K562 (cell line): ENCODE measurements around the gene PRKAR2B. TPM values are rescaled to one million over a fixed set of nuclear protein-coding genes. Genes with fewer than 3 reads are reported as not detected.
A peak's percentile ranks its signal among the peaks of the same experiment; 100 is the strongest.

Experiments used
- ATF7 ChIP-seq: fragments of 450-650 bp; IDR thresholded peaks from 2 replicates; pipeline ENCODE4 v1.7.1; 2014; ENCODE audit warnings: mild to moderate bottlenecking, moderate library complexity
- CCNT2 ChIP-seq: IDR thresholded peaks from 2 replicates; pipeline ENCODE4 v1.6.1; 2011; ENCODE audit warnings: borderline replicate concordance, low read depth, mild to moderate bottlenecking, moderate library complexity, mixed read lengths, low read length; ENCODE audit not compliant: insufficient read length; ENCODE audit errors: extremely low read depth
- DDX20 ChIP-seq: fragments of 450-650 bp; IDR thresholded peaks from 2 replicates; pipeline ENCODE4 v1.6.1; 2016; ENCODE audit warnings: missing genetic modification characterization, low read depth, mild to moderate bottlenecking, missing compliant biosample characterization, moderate library complexity
- FOS ChIP-seq: IDR thresholded peaks from 3 replicates; pipeline ENCODE4 v1.6.1; 2011; ENCODE audit not compliant: insufficient read length; ENCODE audit errors: extremely low read depth
- GATAD2B ChIP-seq: fragments of 450-650 bp; IDR thresholded peaks from 2 replicates; pipeline ENCODE4 v1.6.1; 2017; ENCODE audit warnings: mild to moderate bottlenecking, borderline replicate concordance
- HSF4 ChIP-seq: fragments of 250-450 bp; sonication (Bioruptor Pico); IDR thresholded peaks from 2 replicates; pipeline ENCODE4 v2.1.2; 2022; ENCODE audit warnings: mild to moderate bottlenecking, moderate library complexity, borderline replicate concordance
- PHB ChIP-seq: fragments of 250-450 bp; sonication (Bioruptor Pico); IDR thresholded peaks from 2 replicates; pipeline ENCODE4 v1.5.0; 2021
- SMARCE1 ChIP-seq: fragments of 450-650 bp; IDR thresholded peaks from 2 replicates; pipeline ENCODE4 v1.7.1; 2016; ENCODE audit warnings: mild to moderate bottlenecking
- SOX6 ChIP-seq: fragments of 450-650 bp; IDR thresholded peaks from 2 replicates; pipeline ENCODE4 v1.6.1; 2014; ENCODE audit warnings: mild to moderate bottlenecking
- TRIM28 ChIP-seq: fragments of 450-650 bp; IDR thresholded peaks from 2 replicates; pipeline ENCODE4 v1.6.1; 2017
- ZEB2 ChIP-seq: fragments of 450-650 bp; IDR thresholded peaks from 2 replicates; pipeline ENCODE4 v1.6.1; 2016
- ZNF165 ChIP-seq: fragments of 250-450 bp; sonication (Bioruptor Pico); IDR thresholded peaks from 2 replicates; pipeline ENCODE4 v1.4.0; 2020; ENCODE audit warnings: borderline replicate concordance
- ZNF347 ChIP-seq: fragments of 450-650 bp; formaldehyde crosslinking; IDR thresholded peaks from 2 replicates; pipeline ENCODE4 v1.4.0; 2020; ENCODE audit warnings: low read depth, mild to moderate bottlenecking, moderate library complexity
- ZNF696 ChIP-seq: fragments of 250-450 bp; sonication (Bioruptor Pico); conservative IDR thresholded peaks from 2 replicates; pipeline ENCODE4 v1.4.0; 2020; ENCODE audit warnings: mild to moderate bottlenecking, moderate library complexity
- ZSCAN32 ChIP-seq: fragments of 450-650 bp; formaldehyde crosslinking; IDR thresholded peaks from 2 replicates; pipeline ENCODE4 v1.4.0; 2020; ENCODE audit warnings: mild to moderate bottlenecking, moderate library complexity
- polyA plus RNA-seq, 8 experiments: library from polyadenylated mRNA; depleted of rRNA in 4 of 8; stranded (reverse) in 5 of 8; unstranded in 3 of 8; fragments of >200 nt; fragmentation: Nextera tagmentation in 2 of 8; fragmentation: Illumina TruSeq in 1 of 8; extraction: Ambion mirVana in 2 of 8; extraction: Trizol in 1 of 8; gene quantifications; 2 replicates each; pipeline versions ENCODE4 v1.2.1 to v1.2.3, GENCODE V29; 2011 to 2014; ENCODE audit warnings: inconsistent platforms in 1 of 8, missing spikeins in 1 of 8
- total RNA-seq, 7 experiments: library from RNA; depleted of rRNA in 6 of 7; stranded (reverse); fragments of >200 nt in 6 of 7; fragmentation: Illumina TruSeq in 2 of 7; extraction: Trizol in 2 of 7; gene quantifications; 2 replicates each; pipeline versions ENCODE4 v1.2.1 to v1.2.3, GENCODE V29; 2011 to 2021; ENCODE audit warnings: low replicate concordance in 1 of 7
- TF ChIP-seq, protein P1 (sequence below): fragments of 250-450 bp; sonication (Bioruptor Pico); IDR thresholded peaks from 2 replicates; pipeline ENCODE4 v1.8.0; 2022; ENCODE audit warnings: inconsistent platforms, mild to moderate bottlenecking, moderate library complexity, borderline replicate concordance
- TF ChIP-seq, protein P2 (sequence below): sonication (generic); formaldehyde crosslinking; IDR thresholded peaks from 2 replicates; pipeline ENCODE4 v1.8.0; 2022; ENCODE audit warnings: mild to moderate bottlenecking, missing genetic modification reagents, borderline replicate concordance
- TF ChIP-seq, protein P3 (sequence below): fragments of 450-650 bp; IDR thresholded peaks from 2 replicates; pipeline ENCODE4 v1.6.1; 2016; ENCODE audit warnings: antibody characterized with exemption
- TF ChIP-seq, protein P4 (sequence below): fragments of 450-650 bp; IDR thresholded peaks from one replicate; pipeline ENCODE4 v1.6.1; 2018; ENCODE audit warnings: mild to moderate bottlenecking, moderate library complexity; ENCODE audit not compliant: partially characterized antibody
- TF ChIP-seq, protein P5 (sequence below), 2 experiments: fragments of 200-800 bp in 1 of 2; sonication (Bioruptor generic) in 1 of 2; sonication (generic) in 1 of 2; formaldehyde crosslinking in 1 of 2; IDR thresholded peaks in 1 of 2; conservative IDR thresholded peaks in 1 of 2; 2 replicates each; pipeline versions ENCODE4 v1.5.0 to v1.6.1; 2016 to 2020; ENCODE audit warnings: missing compliant biosample characterization in 1 of 2, missing genetic modification characterization in 1 of 2, missing genetic modification reagents in 1 of 2

Gene PRKAR2B
- total and polyA plus RNA-seq, 9 of the 15 experiments (the other 6 are each of a cell fraction or from before 2014, with no cell fraction given): 59.0 to 173 (median 129) TPM

DNA sequence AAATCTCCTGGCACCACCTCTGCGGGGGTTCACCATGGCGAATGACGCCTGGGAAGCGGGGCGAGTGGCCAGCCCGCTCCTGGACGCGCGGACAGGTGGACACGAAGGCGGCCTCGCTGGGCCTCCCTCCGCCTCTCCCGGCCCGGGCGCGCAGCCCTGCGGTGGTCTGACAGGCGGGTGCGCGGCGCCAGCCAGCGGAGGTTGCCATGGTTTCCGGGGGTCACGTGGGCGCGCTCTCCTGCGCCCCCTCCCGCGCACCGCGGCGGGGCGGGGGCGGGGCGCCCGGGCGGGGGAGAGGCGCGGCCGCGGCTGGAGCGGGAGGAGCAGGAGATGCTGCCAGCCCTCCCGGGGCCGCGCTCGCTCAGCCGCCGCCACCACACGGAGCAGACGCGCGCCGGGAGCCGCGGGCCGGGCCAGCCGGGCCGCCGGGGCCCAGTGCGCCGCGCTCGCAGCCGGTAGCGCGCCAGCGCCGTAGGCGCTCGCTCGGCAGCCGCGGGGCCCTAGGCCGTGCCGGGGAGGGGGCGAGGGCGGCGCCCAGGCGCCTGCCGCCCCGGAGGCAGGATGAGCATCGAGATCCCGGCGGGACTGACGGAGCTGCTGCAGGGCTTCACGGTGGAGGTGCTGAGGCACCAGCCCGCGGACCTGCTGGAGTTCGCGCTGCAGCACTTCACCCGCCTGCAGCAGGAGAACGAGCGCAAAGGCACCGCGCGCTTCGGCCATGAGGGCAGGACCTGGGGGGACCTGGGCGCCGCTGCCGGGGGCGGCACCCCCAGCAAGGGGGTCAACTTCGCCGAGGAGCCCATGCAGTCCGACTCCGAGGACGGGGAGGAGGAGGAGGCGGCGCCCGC is at the start of gene PRKAR2B (continued):
- TF ChIP-seq, protein P1, sequence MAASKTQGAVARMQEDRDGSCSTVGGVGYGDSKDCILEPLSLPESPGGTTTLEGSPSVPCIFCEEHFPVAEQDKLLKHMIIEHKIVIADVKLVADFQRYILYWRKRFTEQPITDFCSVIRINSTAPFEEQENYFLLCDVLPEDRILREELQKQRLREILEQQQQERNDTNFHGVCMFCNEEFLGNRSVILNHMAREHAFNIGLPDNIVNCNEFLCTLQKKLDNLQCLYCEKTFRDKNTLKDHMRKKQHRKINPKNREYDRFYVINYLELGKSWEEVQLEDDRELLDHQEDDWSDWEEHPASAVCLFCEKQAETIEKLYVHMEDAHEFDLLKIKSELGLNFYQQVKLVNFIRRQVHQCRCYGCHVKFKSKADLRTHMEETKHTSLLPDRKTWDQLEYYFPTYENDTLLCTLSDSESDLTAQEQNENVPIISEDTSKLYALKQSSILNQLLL (CRISPR knock-in tag): no peak
- TF ChIP-seq ZNF696 (CRISPR knock-in tag) (no peak), FOS (no peak), ZEB2 (no peak; the same call in 1 of the 2 replicates), CCNT2 (peak; percentile 98), DDX20 (tag) (no peak), ZNF165 (CRISPR knock-in tag) (0 out of 2 replicates have a peak, but pooled peaks have one; percentile 21), ATF7 (peak; percentile 56; the same call in 1 of the 2 replicates), SOX6 (peak; percentile 65; the same call in 1 of the 2 replicates), TRIM28 (no peak), SMARCE1 (no peak), PHB (no peak), GATAD2B (peak; percentile 91), ZSCAN32 (no peak), HSF4 (no peak), ZNF347 (CRISPR knock-in tag) (no peak)
- TF ChIP-seq, protein P2, sequence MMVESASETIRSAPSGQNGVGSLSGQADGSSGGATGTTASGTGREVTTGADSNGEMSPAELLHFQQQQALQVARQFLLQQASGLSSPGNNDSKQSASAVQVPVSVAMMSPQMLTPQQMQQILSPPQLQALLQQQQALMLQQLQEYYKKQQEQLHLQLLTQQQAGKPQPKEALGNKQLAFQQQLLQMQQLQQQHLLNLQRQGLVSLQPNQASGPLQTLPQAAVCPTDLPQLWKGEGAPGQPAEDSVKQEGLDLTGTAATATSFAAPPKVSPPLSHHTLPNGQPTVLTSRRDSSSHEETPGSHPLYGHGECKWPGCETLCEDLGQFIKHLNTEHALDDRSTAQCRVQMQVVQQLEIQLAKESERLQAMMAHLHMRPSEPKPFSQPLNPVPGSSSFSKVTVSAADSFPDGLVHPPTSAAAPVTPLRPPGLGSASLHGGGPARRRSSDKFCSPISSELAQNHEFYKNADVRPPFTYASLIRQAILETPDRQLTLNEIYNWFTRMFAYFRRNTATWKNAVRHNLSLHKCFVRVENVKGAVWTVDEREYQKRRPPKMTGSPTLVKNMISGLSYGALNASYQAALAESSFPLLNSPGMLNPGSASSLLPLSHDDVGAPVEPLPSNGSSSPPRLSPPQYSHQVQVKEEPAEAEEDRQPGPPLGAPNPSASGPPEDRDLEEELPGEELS (CRISPR knock-in tag): no peak
- TF ChIP-seq, protein P3, sequence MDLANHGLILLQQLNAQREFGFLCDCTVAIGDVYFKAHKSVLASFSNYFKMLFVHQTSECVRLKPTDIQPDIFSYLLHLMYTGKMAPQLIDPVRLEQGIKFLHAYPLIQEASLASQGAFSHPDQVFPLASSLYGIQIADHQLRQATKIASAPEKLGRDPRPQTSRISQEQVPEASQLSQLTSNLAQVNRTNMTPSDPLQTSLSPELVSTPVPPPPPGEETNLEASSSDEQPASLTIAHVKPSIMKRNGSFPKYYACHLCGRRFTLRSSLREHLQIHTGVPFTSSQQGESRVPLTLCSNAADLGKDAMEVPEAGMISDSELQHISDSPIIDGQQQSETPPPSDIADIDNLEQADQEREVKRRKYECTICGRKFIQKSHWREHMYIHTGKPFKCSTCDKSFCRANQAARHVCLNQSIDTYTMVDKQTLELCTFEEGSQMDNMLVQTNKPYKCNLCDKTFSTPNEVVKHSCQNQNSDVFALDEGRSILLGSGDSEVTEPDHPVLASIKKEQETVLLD: no peak
- TF ChIP-seq, protein P4, sequence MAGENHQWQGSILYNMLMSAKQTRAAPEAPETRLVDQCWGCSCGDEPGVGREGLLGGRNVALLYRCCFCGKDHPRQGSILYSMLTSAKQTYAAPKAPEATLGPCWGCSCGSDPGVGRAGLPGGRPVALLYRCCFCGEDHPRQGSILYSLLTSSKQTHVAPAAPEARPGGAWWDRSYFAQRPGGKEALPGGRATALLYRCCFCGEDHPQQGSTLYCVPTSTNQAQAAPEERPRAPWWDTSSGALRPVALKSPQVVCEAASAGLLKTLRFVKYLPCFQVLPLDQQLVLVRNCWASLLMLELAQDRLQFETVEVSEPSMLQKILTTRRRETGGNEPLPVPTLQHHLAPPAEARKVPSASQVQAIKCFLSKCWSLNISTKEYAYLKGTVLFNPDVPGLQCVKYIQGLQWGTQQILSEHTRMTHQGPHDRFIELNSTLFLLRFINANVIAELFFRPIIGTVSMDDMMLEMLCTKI: no peak
- TF ChIP-seq, protein P5, sequence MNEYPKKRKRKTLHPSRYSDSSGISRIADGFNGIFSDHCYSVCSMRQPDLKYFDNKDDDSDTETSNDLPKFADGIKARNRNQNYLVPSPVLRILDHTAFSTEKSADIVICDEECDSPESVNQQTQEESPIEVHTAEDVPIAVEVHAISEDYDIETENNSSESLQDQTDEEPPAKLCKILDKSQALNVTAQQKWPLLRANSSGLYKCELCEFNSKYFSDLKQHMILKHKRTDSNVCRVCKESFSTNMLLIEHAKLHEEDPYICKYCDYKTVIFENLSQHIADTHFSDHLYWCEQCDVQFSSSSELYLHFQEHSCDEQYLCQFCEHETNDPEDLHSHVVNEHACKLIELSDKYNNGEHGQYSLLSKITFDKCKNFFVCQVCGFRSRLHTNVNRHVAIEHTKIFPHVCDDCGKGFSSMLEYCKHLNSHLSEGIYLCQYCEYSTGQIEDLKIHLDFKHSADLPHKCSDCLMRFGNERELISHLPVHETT (CRISPR knock-in tag; conservative IDR thresholded peaks at IDR 0.05 in 1 of 2, IDR thresholded peaks at IDR 0.05 in 1 of 2): peak in 1 of 2 experiments; percentile 95; a peak in 2 of 4 replicates
